Thyroid gland (tissue), 4 donors: Measurements from ENCODE around the gene LRRC74B. TPM values are rescaled to one million over a fixed set of nuclear protein-coding genes. Genes with fewer than 3 reads are reported as not detected.
"Not testable (repeated sequence)": the region's sequence is repeated elsewhere in the genome, so short reads cannot be mapped to it uniquely, and the experiment has no call there.

Experiments used
- DNase-seq, 2 donors: peaks; one replicate each; pipeline ENCODE4 v3.0.0-alpha.2; 2019
- H3K27ac ChIP-seq, 3 donors: fragments of 200-600 bp; sonication (generic); 1 replicate in 2 of 3; 2 replicates in 1 of 3; pipeline ENCODE4 v1.5.1; 2016 to 2019; ENCODE audit warnings: mild to moderate bottlenecking in 1 of 3, moderate library complexity in 1 of 3
- H3K27me3 ChIP-seq: fragments of 200-600 bp; sonication (generic); one replicate; pipeline ENCODE4 v1.5.1; 2019
- H3K36me3 ChIP-seq, 2 donors: fragments of 200-600 bp; sonication (generic); one replicate each; pipeline ENCODE4 v1.5.1; 2016 to 2019
- H3K4me1 ChIP-seq, 2 donors: fragments of 200-600 bp; sonication (generic); one replicate each; pipeline ENCODE4 v1.5.1; 2017 to 2019
- H3K4me3 ChIP-seq, 3 donors: fragments of 200-600 bp; sonication (generic); replicated peaks in 1 of 3; 1 replicate in 2 of 3; 2 replicates in 1 of 3; pipeline ENCODE4 v1.5.1; 2016; ENCODE audit warnings: mild to moderate bottlenecking in 1 of 3
- H3K9me3 ChIP-seq: fragments of 200-600 bp; sonication (generic); one replicate; pipeline ENCODE4 v1.5.1; 2017
- CTCF ChIP-seq, 6 experiments: fragments of 200-600 bp in 3 of 6; fragments of 450-650 bp in 3 of 6; sonication (generic) in 3 of 6; IDR thresholded peaks; one replicate each; pipeline ENCODE4 v1.5.1; 2016 to 2019; ENCODE audit warnings: antibody characterized with exemption in 6 of 6, mild to moderate bottlenecking in 2 of 6, inconsistent platforms in 1 of 6, moderate library complexity in 1 of 6
- POLR2A ChIP-seq, 2 donors: fragments of 450-650 bp; IDR thresholded peaks; one replicate each; pipeline ENCODE4 v1.6.1; 2017; ENCODE audit warnings: antibody characterized with exemption in 2 of 2, mild to moderate bottlenecking in 2 of 2, moderate library complexity in 1 of 2
- WGBS, 2 donors: methylation state at CpG; one replicate each; pipeline ENCODE4 v1.1.5; 2017; 5-methylcytosine and 5-hydroxymethylcytosine counted together
- intact Hi-C: fragments of 100-400 bp; cut with DNase I; formaldehyde crosslinking; loops from one replicate; pipeline ENCODE4 v1.15.1; 2023
- total RNA-seq, 4 donors: library from RNA; depleted of rRNA; stranded (reverse); fragments of >200 nt; gene quantifications; one replicate each; pipeline ENCODE4 v1.2.3, GENCODE V29; 2016

LRRC74B gene
- total RNA-seq, 4 donors from 2014 or later = not detected

GRCh38 chr22:21001601-21002325 lies 44.0 kb upstream of the LRRC74B start, which contains the start of gene THAP7:
THAP7 (minus strand) TSS chr22:21002118; CDS start chr22:21001911, 207 bp downstream.
- Histone ChIP-seq H3K4me3 (peak within 1 kb of the TSS; percentile 47 to 87 (median 62)), H3K4me1 (peaks cover 18 to 29% of the 10 kb centered on the region in 2 donors), H3K27ac (peak within 1 kb of the TSS; percentile 88 to 99 (median 98)), H3K27me3 (no peaks in the 10 kb centered on the region), H3K9me3 (no peaks in the 10 kb centered on the region), H3K36me3 (peaks cover 4 to 11% of the 10 kb centered on the region in 2 donors)
- intact Hi-C loops = no loop called here
- peak; percentile 97 to 98 for DNase-seq
- 0 to 1% methylated on average over 22 to 32 of the region's 83 CpGs for WGBS, 2 donors
- TF ChIP-seq CTCF (IDR thresholded peaks at IDR 0.05) (no peak), POLR2A (IDR thresholded peaks at IDR 0.05) (peak in 1 of 2 donors; percentile 83)

GRCh38 chr22:21003782-21004181 lies 42.0 kb upstream of the LRRC74B start:
- 84 to 96% methylated on average over 4 of the region's 4 CpGs for WGBS, 2 donors

GRCh38 chr22:21009208-21009607 lies 36.5 kb upstream of the LRRC74B start:
- H3K9me3 ChIP-seq, H3K27me3 ChIP-seq, H3K4me1 ChIP-seq, H3K27ac ChIP-seq, intact Hi-C loops, DNase-seq, H3K36me3 ChIP-seq, H3K4me3 ChIP-seq: not testable (repeated sequence)
- WGBS, 2 donors = 66 to 80% methylated on average over 4 to 13 of the region's 13 CpGs

More at GRCh38 chr22:21003782-21004181, 42.0 kb upstream of the LRRC74B start:
- intact Hi-C loops = no loop called here
- H3K27me3 ChIP-seq = no peaks in the 10 kb centered on the region
- H3K4me1 ChIP-seq = peaks cover 18 to 29% of the 10 kb centered on the region in 2 donors
- H3K27ac ChIP-seq = no peak overlapping the region
- H3K9me3 ChIP-seq = no peaks in the 10 kb centered on the region
- peaks cover 4 to 11% of the 10 kb centered on the region in 2 donors for H3K36me3 ChIP-seq
- TF ChIP-seq CTCF (IDR thresholded peaks at IDR 0.05) (no peak), POLR2A (IDR thresholded peaks at IDR 0.05) (no peak)
- no peak overlapping the region for H3K4me3 ChIP-seq
- DNase-seq = no peak

GRCh38 chr22:21009638-21010425 lies 35.9 kb upstream of the LRRC74B start:
- WGBS, 2 donors = 50 to 51% methylated on average over 10 of the region's 10 CpGs
- H3K27ac ChIP-seq = no peak overlapping the region
- peaks cover 8 to 12% of the 10 kb centered on the region in 2 donors for H3K4me1 ChIP-seq
- peak; percentile 55 to 75 for DNase-seq
- no peaks in the 10 kb centered on the region for H3K36me3 ChIP-seq
- no peak overlapping the region for H3K4me3 ChIP-seq
- TF ChIP-seq CTCF (IDR thresholded peaks at IDR 0.05) (no peak), POLR2A (IDR thresholded peaks at IDR 0.05) (no peak)
- no peaks in the 10 kb centered on the region for H3K27me3 ChIP-seq
- intact Hi-C loops = no loop called here
- H3K9me3 ChIP-seq = no peaks in the 10 kb centered on the region

- DNase-seq = no peak
- WGBS, 2 donors = 86 to 92% methylated on average over 3 of the region's 3 CpGs
- intact Hi-C loops = no loop called here
Observed at GRCh38 chr22:21010426-21011113, 35.2 kb upstream of the LRRC74B start.

More at GRCh38 chr22:21010426-21011113, 35.2 kb upstream of the LRRC74B start:
- Histone ChIP-seq H3K9me3 (no peaks in the 10 kb centered on the region), H3K4me3 (no peak overlapping the region), H3K36me3 (no peaks in the 10 kb centered on the region), H3K27ac (no peak overlapping the region), H3K27me3 (no peaks in the 10 kb centered on the region), H3K4me1 (peaks cover 8 to 17% of the 10 kb centered on the region in 2 donors)
- TF ChIP-seq POLR2A (IDR thresholded peaks at IDR 0.05) (no peak), CTCF (IDR thresholded peaks at IDR 0.05) (no peak)
